ENCODE results near the gene FNDC10.
"Not testable (repeated sequence)": the region's sequence is repeated elsewhere in the genome, so short reads cannot be mapped to it uniquely, and the experiment has no call there.

The FNDC10 gene

DNA sequence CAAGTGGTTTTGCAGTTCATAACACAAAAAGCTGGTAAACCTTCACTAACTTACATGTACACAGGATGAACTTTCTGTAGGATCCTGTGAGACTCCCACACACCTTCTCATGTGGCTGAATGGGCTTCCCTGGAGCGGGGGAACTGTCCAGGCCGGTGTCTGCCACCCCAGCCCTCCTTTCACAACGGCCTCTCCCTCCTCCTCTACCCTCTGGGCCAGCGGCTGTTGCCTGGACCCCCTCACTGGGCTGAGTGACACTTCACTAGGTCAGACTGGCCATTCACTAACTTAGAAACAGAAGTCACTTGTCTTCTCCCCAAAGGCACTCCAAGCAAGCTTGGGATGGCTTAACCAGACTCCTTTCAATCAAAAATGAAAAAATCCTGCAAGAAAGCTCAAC, 41.3 kb downstream of the FNDC10 start:
- no peak for TF ChIP-seq ZFP30 (CRISPR knock-in tag; IDR thresholded peaks at IDR 0.05)
- no peak for TF ChIP-seq ZFP3 (CRISPR knock-in tag; IDR thresholded peaks at IDR 0.05)
- no peak for TF ChIP-seq RARB (CRISPR knock-in tag; IDR thresholded peaks at IDR 0.05)
- TF ChIP-seq, protein P1, sequence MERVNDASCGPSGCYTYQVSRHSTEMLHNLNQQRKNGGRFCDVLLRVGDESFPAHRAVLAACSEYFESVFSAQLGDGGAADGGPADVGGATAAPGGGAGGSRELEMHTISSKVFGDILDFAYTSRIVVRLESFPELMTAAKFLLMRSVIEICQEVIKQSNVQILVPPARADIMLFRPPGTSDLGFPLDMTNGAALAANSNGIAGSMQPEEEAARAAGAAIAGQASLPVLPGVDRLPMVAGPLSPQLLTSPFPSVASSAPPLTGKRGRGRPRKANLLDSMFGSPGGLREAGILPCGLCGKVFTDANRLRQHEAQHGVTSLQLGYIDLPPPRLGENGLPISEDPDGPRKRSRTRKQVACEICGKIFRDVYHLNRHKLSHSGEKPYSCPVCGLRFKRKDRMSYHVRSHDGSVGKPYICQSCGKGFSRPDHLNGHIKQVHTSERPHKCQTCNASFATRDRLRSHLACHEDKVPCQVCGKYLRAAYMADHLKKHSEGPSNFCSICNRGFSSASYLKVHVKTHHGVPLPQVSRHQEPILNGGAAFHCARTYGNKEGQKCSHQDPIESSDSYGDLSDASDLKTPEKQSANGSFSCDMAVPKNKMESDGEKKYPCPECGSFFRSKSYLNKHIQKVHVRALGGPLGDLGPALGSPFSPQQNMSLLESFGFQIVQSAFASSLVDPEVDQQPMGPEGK (CRISPR knock-in tag; IDR thresholded peaks at IDR 0.05; ENCODE audit: borderline replicate concordance), result no peak
- no peak for TF ChIP-seq ARNTL (CRISPR knock-in tag; IDR thresholded peaks at IDR 0.05; ENCODE audit: borderline replicate concordance, low read depth)
- TF ChIP-seq ZNF565 (CRISPR knock-in tag; conservative IDR thresholded peaks at IDR 0.05; ENCODE audit: low read depth), result no peak
- TF ChIP-seq, protein P2, sequence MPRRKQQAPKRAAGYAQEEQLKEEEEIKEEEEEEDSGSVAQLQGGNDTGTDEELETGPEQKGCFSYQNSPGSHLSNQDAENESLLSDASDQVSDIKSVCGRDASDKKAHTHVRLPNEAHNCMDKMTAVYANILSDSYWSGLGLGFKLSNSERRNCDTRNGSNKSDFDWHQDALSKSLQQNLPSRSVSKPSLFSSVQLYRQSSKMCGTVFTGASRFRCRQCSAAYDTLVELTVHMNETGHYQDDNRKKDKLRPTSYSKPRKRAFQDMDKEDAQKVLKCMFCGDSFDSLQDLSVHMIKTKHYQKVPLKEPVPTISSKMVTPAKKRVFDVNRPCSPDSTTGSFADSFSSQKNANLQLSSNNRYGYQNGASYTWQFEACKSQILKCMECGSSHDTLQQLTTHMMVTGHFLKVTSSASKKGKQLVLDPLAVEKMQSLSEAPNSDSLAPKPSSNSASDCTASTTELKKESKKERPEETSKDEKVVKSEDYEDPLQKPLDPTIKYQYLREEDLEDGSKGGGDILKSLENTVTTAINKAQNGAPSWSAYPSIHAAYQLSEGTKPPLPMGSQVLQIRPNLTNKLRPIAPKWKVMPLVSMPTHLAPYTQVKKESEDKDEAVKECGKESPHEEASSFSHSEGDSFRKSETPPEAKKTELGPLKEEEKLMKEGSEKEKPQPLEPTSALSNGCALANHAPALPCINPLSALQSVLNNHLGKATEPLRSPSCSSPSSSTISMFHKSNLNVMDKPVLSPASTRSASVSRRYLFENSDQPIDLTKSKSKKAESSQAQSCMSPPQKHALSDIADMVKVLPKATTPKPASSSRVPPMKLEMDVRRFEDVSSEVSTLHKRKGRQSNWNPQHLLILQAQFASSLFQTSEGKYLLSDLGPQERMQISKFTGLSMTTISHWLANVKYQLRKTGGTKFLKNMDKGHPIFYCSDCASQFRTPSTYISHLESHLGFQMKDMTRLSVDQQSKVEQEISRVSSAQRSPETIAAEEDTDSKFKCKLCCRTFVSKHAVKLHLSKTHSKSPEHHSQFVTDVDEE (CRISPR knock-in tag; IDR thresholded peaks at IDR 0.05), result no peak
- TF ChIP-seq ZC3H10 (CRISPR knock-in tag; IDR thresholded peaks at IDR 0.05), result no peak
- TF ChIP-seq BACH2 (CRISPR knock-in tag; IDR thresholded peaks at IDR 0.05; ENCODE audit: borderline replicate concordance), result no peak
- TF ChIP-seq, protein P3, sequence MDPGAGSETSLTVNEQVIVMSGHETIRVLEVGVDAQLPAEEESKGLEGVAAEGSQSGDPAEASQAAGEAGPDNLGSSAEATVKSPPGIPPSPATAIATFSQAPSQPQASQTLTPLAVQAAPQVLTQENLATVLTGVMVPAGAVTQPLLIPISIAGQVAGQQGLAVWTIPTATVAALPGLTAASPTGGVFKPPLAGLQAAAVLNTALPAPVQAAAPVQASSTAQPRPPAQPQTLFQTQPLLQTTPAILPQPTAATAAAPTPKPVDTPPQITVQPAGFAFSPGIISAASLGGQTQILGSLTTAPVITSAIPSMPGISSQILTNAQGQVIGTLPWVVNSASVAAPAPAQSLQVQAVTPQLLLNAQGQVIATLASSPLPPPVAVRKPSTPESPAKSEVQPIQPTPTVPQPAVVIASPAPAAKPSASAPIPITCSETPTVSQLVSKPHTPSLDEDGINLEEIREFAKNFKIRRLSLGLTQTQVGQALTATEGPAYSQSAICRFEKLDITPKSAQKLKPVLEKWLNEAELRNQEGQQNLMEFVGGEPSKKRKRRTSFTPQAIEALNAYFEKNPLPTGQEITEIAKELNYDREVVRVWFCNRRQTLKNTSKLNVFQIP (CRISPR knock-in tag; IDR thresholded peaks at IDR 0.05; ENCODE audit: borderline replicate concordance, low read depth), result no peak
- no peak for TF ChIP-seq OSR1 (CRISPR knock-in tag; IDR thresholded peaks at IDR 0.05)
- no peak for TF ChIP-seq TOX (CRISPR knock-in tag; IDR thresholded peaks at IDR 0.05; ENCODE audit: borderline replicate concordance)
- TF ChIP-seq, protein P4, sequence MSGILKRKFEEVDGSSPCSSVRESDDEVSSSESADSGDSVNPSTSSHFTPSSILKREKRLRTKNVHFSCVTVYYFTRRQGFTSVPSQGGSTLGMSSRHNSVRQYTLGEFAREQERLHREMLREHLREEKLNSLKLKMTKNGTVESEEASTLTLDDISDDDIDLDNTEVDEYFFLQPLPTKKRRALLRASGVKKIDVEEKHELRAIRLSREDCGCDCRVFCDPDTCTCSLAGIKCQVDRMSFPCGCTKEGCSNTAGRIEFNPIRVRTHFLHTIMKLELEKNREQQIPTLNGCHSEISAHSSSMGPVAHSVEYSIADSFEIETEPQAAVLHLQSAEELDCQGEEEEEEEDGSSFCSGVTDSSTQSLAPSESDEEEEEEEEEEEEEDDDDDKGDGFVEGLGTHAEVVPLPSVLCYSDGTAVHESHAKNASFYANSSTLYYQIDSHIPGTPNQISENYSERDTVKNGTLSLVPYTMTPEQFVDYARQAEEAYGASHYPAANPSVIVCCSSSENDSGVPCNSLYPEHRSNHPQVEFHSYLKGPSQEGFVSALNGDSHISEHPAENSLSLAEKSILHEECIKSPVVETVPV (CRISPR knock-in tag; IDR thresholded peaks at IDR 0.05), result no peak
- TF ChIP-seq, protein P5, sequence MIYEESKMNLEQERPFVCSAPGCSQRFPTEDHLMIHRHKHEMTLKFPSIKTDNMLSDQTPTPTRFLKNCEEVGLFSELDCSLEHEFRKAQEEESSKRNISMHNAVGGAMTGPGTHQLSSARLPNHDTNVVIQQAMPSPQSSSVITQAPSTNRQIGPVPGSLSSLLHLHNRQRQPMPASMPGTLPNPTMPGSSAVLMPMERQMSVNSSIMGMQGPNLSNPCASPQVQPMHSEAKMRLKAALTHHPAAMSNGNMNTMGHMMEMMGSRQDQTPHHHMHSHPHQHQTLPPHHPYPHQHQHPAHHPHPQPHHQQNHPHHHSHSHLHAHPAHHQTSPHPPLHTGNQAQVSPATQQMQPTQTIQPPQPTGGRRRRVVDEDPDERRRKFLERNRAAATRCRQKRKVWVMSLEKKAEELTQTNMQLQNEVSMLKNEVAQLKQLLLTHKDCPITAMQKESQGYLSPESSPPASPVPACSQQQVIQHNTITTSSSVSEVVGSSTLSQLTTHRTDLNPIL (CRISPR knock-in tag; IDR thresholded peaks at IDR 0.05; ENCODE audit: low read depth), result no peak
- TF ChIP-seq ESRRG (CRISPR knock-in tag; IDR thresholded peaks at IDR 0.05), result no peak
- TF ChIP-seq SNAI2 (CRISPR knock-in tag; IDR thresholded peaks at IDR 0.05), result no peak
- no peak for ATAC-seq

DNA sequence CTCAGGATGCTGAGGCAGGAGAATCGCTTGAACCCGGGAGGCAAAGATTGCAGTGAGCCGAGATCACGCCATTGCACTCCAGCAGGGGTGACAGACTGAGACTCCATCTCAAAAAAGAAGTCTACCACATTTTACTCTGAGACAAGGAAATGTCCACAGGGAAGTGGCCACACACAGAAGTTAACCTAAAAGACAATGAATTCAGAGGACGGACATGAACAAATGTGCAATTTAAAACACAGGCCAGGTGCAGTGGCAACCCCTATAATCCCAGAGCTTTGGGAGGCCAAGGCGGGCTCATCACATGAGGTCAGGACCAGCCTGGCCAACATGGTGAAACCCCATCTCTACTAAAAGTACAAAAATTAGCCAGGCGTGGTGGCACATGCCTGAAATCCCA, 42.2 kb downstream of the FNDC10 start:
- not testable (repeated sequence) for ATAC-seq

DNA sequence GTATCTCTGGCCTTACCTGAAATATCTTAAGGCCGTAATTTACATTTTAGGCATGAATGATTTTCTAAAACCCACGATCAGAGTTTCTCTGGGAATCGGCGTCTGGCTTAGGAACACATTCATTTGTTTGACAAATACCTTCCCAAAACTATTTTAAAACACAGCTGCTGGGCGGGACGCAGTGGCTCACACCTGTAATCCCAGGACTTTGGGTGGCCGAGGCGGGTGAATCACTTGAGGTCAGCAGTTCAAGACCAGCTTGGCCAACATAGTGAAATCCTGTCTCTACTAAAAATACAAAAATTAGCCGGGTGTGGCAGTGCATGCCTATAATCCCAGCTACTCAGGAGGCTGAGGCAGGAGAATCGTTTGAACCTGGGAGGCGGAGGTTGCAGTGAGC, 43.0 kb downstream of the FNDC10 start:
- ATAC-seq, result not testable (repeated sequence)

DNA sequence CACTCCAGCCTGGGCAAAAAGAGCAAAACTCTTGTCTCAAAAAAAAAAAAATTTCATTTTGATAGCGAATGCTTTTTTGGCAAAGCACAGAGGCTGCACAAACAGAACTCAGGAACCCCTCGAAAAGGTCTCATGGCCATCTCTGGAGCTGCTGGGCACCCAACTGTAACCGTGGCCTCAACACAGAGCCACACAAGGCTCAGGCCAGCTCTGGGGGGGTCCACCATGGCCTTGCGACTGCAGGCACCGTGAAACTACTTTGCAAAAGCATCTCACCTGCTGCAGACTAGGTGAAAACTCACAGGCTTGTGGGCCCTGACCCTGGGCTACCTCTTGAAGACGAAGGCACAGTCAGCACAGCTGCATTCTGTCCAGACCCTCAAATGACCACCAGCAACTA, 43.4 kb downstream of the FNDC10 start:
- no peak for ATAC-seq
- TF ChIP-seq ISL1 (CRISPR knock-in tag; IDR thresholded peaks at IDR 0.05) (no peak), GLIS3 (CRISPR knock-in tag; IDR thresholded peaks at IDR 0.05) (no peak), ESRRG (CRISPR knock-in tag; IDR thresholded peaks at IDR 0.05) (no peak), ZNF8 (CRISPR knock-in tag; IDR thresholded peaks at IDR 0.05) (no peak), PPARA (CRISPR knock-in tag; IDR thresholded peaks at IDR 0.05; ENCODE audit: borderline replicate concordance) (no peak), ARNTL (CRISPR knock-in tag; IDR thresholded peaks at IDR 0.05; ENCODE audit: borderline replicate concordance, low read depth) (no peak), ZFP30 (CRISPR knock-in tag; IDR thresholded peaks at IDR 0.05) (no peak)
- TF ChIP-seq, protein P5 (CRISPR knock-in tag; IDR thresholded peaks at IDR 0.05; ENCODE audit: low read depth), result no peak
- TF ChIP-seq, protein P4 (CRISPR knock-in tag; IDR thresholded peaks at IDR 0.05), result no peak
- TF ChIP-seq, protein P3 (CRISPR knock-in tag; IDR thresholded peaks at IDR 0.05; ENCODE audit: borderline replicate concordance, low read depth), result no peak
